Spleen (tissue), 7 donors: ENCODE measurements around the gene WIPF2.
A peak's percentile ranks its signal among the peaks of the same experiment; 100 is the strongest.

Experiments
- POLR2A ChIP-seq, 3 donors: fragments of 450-650 bp; IDR thresholded peaks; one replicate each; pipeline ENCODE4 v1.5.1; 2017; ENCODE audit warnings: antibody characterized with exemption in 3 of 3, mild to moderate bottlenecking in 1 of 3
- POLR2AphosphoS5 ChIP-seq, 3 donors: sonication (generic); formaldehyde crosslinking; IDR thresholded peaks; one replicate each; pipeline ENCODE4 v1.5.1; 2017; ENCODE audit warnings: antibody characterized with exemption in 3 of 3
- TF ChIP-seq, protein P1 (sequence below), 11 experiments: fragments of 200-600 bp in 7 of 11; fragments of 450-650 bp in 4 of 11; sonication (generic) in 4 of 11; IDR thresholded peaks in 8 of 11; conservative IDR thresholded peaks in 3 of 11; 1 replicate in 7 of 11; 2 replicates in 4 of 11; pipeline versions ENCODE4 v1.4.0 to v1.8.0; 2016 to 2021; ENCODE audit warnings: antibody characterized with exemption in 11 of 11, inconsistent platforms in 4 of 11, mild to moderate bottlenecking in 1 of 11
- donor health status: DM: no; HTN: no; CAD: no; lungs with moderate emphysema.
- donor health status: DM: no; HTN: no; CAD: no.
- donor health status: DM: no; HTN: no; CAD: no.

DNA sequence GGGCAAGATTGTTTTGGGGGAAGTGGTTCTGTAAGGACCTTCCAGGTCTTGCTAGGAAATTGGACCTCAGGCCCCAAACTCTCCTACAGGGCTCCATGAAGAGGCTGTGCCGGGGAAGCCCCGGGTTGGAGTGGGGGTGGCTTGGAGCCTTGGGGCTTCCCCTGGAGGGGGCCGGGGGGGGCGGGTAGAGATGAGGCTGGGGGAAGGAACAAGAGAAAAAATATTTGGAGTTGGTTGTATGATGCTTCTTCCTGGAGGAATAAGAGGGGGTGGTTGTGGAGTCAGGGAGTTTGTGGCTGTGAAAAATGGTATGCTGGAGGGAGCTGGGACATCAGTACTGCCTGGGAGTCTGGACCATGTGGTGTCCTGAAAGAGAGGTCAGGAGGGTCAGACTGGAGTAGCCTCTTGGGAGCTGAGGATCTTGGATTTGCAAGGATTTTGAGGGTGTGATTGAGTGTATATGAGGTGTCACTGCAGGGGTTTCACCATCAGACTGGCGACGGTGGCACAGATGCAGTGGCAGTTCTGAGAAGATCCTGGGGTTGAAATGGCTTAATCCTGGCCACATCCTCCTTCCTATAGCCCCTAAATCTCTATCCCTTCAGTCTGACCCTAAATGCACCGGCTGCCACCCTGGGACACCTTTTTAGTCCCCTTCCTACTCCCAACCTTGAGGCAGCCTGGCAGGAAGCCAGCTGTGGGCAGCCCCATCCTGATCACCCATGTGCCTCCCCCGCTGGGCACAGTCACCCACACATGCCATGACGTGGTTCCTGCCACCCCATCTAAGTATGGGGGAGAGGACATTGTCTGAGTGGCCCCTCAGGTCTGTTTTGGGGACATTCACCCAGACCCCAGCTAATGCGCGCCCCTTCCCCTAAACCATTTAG lies 100.8 kb downstream of the WIPF2 start:
- TF ChIP-seq POLR2A (IDR thresholded peaks at IDR 0.05) (no peak), POLR2AphosphoS5 (IDR thresholded peaks at IDR 0.05) (peak; percentile 65 to 80 (median 71))
- TF ChIP-seq, protein P1, sequence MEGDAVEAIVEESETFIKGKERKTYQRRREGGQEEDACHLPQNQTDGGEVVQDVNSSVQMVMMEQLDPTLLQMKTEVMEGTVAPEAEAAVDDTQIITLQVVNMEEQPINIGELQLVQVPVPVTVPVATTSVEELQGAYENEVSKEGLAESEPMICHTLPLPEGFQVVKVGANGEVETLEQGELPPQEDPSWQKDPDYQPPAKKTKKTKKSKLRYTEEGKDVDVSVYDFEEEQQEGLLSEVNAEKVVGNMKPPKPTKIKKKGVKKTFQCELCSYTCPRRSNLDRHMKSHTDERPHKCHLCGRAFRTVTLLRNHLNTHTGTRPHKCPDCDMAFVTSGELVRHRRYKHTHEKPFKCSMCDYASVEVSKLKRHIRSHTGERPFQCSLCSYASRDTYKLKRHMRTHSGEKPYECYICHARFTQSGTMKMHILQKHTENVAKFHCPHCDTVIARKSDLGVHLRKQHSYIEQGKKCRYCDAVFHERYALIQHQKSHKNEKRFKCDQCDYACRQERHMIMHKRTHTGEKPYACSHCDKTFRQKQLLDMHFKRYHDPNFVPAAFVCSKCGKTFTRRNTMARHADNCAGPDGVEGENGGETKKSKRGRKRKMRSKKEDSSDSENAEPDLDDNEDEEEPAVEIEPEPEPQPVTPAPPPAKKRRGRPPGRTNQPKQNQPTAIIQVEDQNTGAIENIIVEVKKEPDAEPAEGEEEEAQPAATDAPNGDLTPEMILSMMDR (IDR thresholded peaks at IDR 0.05 in 8 of 11, conservative IDR thresholded peaks at IDR 0.05 in 3 of 11), result no peak
